Astrocyte (in vitro differentiated cells and primary cell): ENCODE results near the gene AP2B1.

ENCODE experiments used
- CTCF ChIP-seq: IDR thresholded peaks from 2 replicates; pipeline ENCODE4 v1.5.1; 2011; ENCODE audit warnings: low read depth, mild to moderate bottlenecking, inconsistent platforms, low read length, moderate library complexity; ENCODE audit not compliant: insufficient read depth
- EZH2 ChIP-seq: IDR thresholded peaks from 2 replicates; pipeline ENCODE4 v1.6.1; 2012; ENCODE audit warnings: mild to moderate bottlenecking, low read length, inconsistent platforms; ENCODE audit not compliant: insufficient read depth

- TF ChIP-seq CTCF (no peak), EZH2 (no peak)
Observed at GRCh38 chr17:35735036-35735805, 148.1 kb downstream of the AP2B1 start.
